H1 (cell line): ENCODE results near the gene SPG11. TPM values are rescaled to one million over a fixed set of nuclear protein-coding genes. Genes with fewer than 3 reads are reported as not detected.

ENCODE experiments used
- CTCF ChIA-PET: fragments of 300-600 bp; sonication (Branson Sonifier 250); formaldehyde crosslinking; loops from one replicate; lab custom pipeline; 2021; ENCODE audit not compliant: partially characterized antibody; lab: Charles Lee
- POLR2A ChIA-PET: fragments of 300-600 bp; sonication (Branson Sonifier 250); formaldehyde crosslinking; loops from one replicate; lab custom pipeline; 2021; ENCODE audit warnings: inconsistent platforms; ENCODE audit not compliant: partially characterized antibody; lab: Charles Lee
- DNase-seq, 2 experiments: peaks; one replicate each; pipeline versions ENCODE4 v3.0.0 to v3.0.0-alpha.2; 2010 to 2022; ENCODE audit warnings: low spot score in 2 of 2, low read depth in 1 of 2, mixed read lengths in 1 of 2
- FAIRE-seq: peaks from 2 replicates; lab custom pipeline; 2011; peaks lifted over from hg19 to GRCh38; lab: Jason Lieb, UNC
- H2AFZ ChIP-seq: 2 replicates; pipeline ENCODE4 v1.8.1; 2012; ENCODE audit warnings: low read length, inconsistent platforms
- H2AK5ac ChIP-seq: 2 replicates; pipeline ENCODE4 v1.6.1; 2013; ENCODE audit warnings: low read depth, low read length
- H2BK120ac ChIP-seq: replicated peaks from 2 replicates; pipeline ENCODE3; 2013; ENCODE audit warnings: low read depth, low read length, inconsistent platforms
- H2BK12ac ChIP-seq: 2 replicates; pipeline ENCODE4 v1.6.1; 2013; ENCODE audit warnings: low read depth, low read length
- H2BK15ac ChIP-seq: 2 replicates; pipeline ENCODE4 v1.6.1; 2013; ENCODE audit warnings: low read length
- H2BK20ac ChIP-seq: 2 replicates; pipeline ENCODE4 v1.6.1; 2013; ENCODE audit warnings: low read length
- H2BK5ac ChIP-seq: 2 replicates; pipeline ENCODE4 v1.6.1; 2013; ENCODE audit warnings: low read depth, low read length
- H3K14ac ChIP-seq: 2 replicates; pipeline ENCODE4 v1.6.1; 2013; ENCODE audit warnings: inconsistent platforms; ENCODE audit not compliant: insufficient read length
- H3K18ac ChIP-seq: 2 replicates; pipeline ENCODE4 v1.6.1; 2013; ENCODE audit warnings: low read length; ENCODE audit errors: extremely low read depth
- H3K23ac ChIP-seq: 2 replicates; pipeline ENCODE4 v1.6.1; 2013; ENCODE audit warnings: inconsistent platforms; ENCODE audit not compliant: insufficient read length
- H3K23me2 ChIP-seq: 2 replicates; pipeline ENCODE4 v1.6.1; 2013; ENCODE audit warnings: low read depth, low read length
- H3K27ac ChIP-seq: 2 replicates; pipeline ENCODE4 v1.6.1; 2011; ENCODE audit warnings: low read depth, low read length, inconsistent platforms
- H3K27me3 ChIP-seq, 4 experiments: replicated peaks in 1 of 4; 1 replicate in 1 of 4; 2 replicates in 3 of 4; pipeline versions ENCODE4 v1.6.1 to v1.8.1; 2011 to 2013; ENCODE audit warnings: low read length in 3 of 4, mild to moderate bottlenecking in 3 of 4, inconsistent platforms in 2 of 4, mixed read lengths in 2 of 4, moderate library complexity in 1 of 4; ENCODE audit not compliant: control insufficient read depth in 3 of 4, insufficient read depth in 3 of 4; ENCODE audit errors: extremely low read depth in 1 of 4
- H3K36me3 ChIP-seq, 4 experiments: 2 replicates each; pipeline versions ENCODE4 v1.6.1 to v1.8.1; 2011 to 2013; ENCODE audit warnings: mild to moderate bottlenecking in 4 of 4, low read length in 3 of 4, moderate library complexity in 2 of 4, control low read depth in 1 of 4, inconsistent platforms in 1 of 4; ENCODE audit not compliant: insufficient read depth in 4 of 4, control insufficient read depth in 2 of 4
- H3K4ac ChIP-seq: replicated peaks from 2 replicates; pipeline ENCODE3; 2013; ENCODE audit warnings: low read length, low read depth, mixed read lengths, inconsistent platforms; ENCODE audit not compliant: insufficient read length
- H3K4me1 ChIP-seq, 4 experiments: replicated peaks in 1 of 4; 1 replicate in 1 of 4; 2 replicates in 3 of 4; pipeline versions ENCODE4 v1.6.1 to v1.8.1; 2011 to 2013; ENCODE audit warnings: low read length in 3 of 4, inconsistent platforms in 2 of 4, mixed read lengths in 1 of 4; ENCODE audit not compliant: insufficient read depth in 4 of 4, control insufficient read depth in 3 of 4
- H3K4me2 ChIP-seq, 2 experiments: 2 replicates each; pipeline versions ENCODE4 v1.6.1 to v1.8.1; 2011 to 2013; ENCODE audit warnings: low read depth in 2 of 2, low read length in 2 of 2, control low read depth in 1 of 2, inconsistent platforms in 1 of 2, mild to moderate bottlenecking in 1 of 2; ENCODE audit not compliant: insufficient read depth in 1 of 2
- H3K4me3 ChIP-seq, 4 experiments: fragments of 200-600, 300-600 bp in 1 of 4; sonication (generic), shearing (Covaris generic), sonication (Bioruptor Twin) in 1 of 4; 2 replicates each; pipeline versions ENCODE4 v1.5.1 to v1.8.1; 2011 to 2016; ENCODE audit warnings: low read length in 4 of 4, low read depth in 3 of 4, control low read depth in 2 of 4, inconsistent platforms in 2 of 4, mild to moderate bottlenecking in 2 of 4, mixed read lengths in 1 of 4, moderate library complexity in 1 of 4; ENCODE audit not compliant: insufficient read depth in 2 of 4; ENCODE audit errors: extremely low read depth in 1 of 4
- H3K56ac ChIP-seq: replicated peaks from 2 replicates; pipeline ENCODE3; 2013; ENCODE audit warnings: low read depth, mild to moderate bottlenecking, mixed read lengths, low read length, inconsistent platforms; ENCODE audit not compliant: insufficient read length
- H3K79me1 ChIP-seq: 2 replicates; pipeline ENCODE4 v1.6.1; 2013; ENCODE audit warnings: low read depth, low read length, control low read depth
- H3K79me2 ChIP-seq, 2 experiments: 2 replicates each; pipeline versions ENCODE4 v1.6.1 to v1.8.1; 2012 to 2013; ENCODE audit warnings: low read length in 2 of 2, mild to moderate bottlenecking in 2 of 2, inconsistent platforms in 1 of 2; ENCODE audit not compliant: insufficient read depth in 2 of 2, control insufficient read depth in 1 of 2
- H3K9ac ChIP-seq, 4 experiments: replicated peaks in 1 of 4; 1 replicate in 1 of 4; 2 replicates in 3 of 4; pipeline versions ENCODE4 v1.6.1 to v1.8.1; 2011 to 2013; ENCODE audit warnings: low read depth in 3 of 4, low read length in 3 of 4, control low read depth in 2 of 4, mild to moderate bottlenecking in 2 of 4, moderate library complexity in 2 of 4, inconsistent platforms in 1 of 4; ENCODE audit errors: extremely low read depth in 1 of 4
- H3K9me3 ChIP-seq, 2 experiments: 2 replicates each; pipeline versions ENCODE4 v1.6.1 to v1.8.1; 2012 to 2013; ENCODE audit warnings: mild to moderate bottlenecking in 2 of 2, moderate library complexity in 2 of 2, control low read depth in 1 of 2, inconsistent platforms in 1 of 2, low read depth in 1 of 2, low read length in 1 of 2, mixed read lengths in 1 of 2; ENCODE audit not compliant: insufficient read depth in 2 of 2
- H4K20me1 ChIP-seq, 2 experiments: replicated peaks in 1 of 2; 2 replicates each; pipeline versions ENCODE3 to v1.8.1; 2011 to 2013; ENCODE audit warnings: inconsistent platforms in 2 of 2, low read length in 2 of 2, mild to moderate bottlenecking in 1 of 2; ENCODE audit not compliant: insufficient read depth in 2 of 2, control insufficient read depth in 1 of 2
- H4K5ac ChIP-seq: 2 replicates; pipeline ENCODE4 v1.6.1; 2013; ENCODE audit warnings: low read length, low read depth, mixed read lengths, inconsistent platforms; ENCODE audit not compliant: insufficient read length
- H4K8ac ChIP-seq: 2 replicates; pipeline ENCODE4 v1.8.0; 2013; ENCODE audit warnings: mild to moderate bottlenecking, moderate library complexity, low read length, inconsistent platforms; ENCODE audit not compliant: insufficient read depth; ENCODE audit errors: extremely low read depth
- H4K91ac ChIP-seq: replicated peaks from 2 replicates; pipeline ENCODE3; 2013; ENCODE audit warnings: low read length, mixed read lengths, inconsistent platforms; ENCODE audit not compliant: insufficient read length
- CEBPB ChIP-seq: IDR thresholded peaks from 2 replicates; pipeline ENCODE4 v1.6.1; 2012; ENCODE audit warnings: low read depth, low read length
- CTBP2 ChIP-seq: IDR thresholded peaks from 2 replicates; pipeline ENCODE4 v1.7.0; 2011; ENCODE audit warnings: borderline replicate concordance, mild to moderate bottlenecking, moderate library complexity, mixed read lengths, low read length; ENCODE audit not compliant: insufficient read depth, insufficient read length
- FOSL1 ChIP-seq: IDR thresholded peaks from 2 replicates; pipeline ENCODE4 v1.6.1; 2011; ENCODE audit warnings: mild to moderate bottlenecking, low read depth, low read length, moderate library complexity; ENCODE audit not compliant: insufficient read depth
- JUND ChIP-seq: IDR thresholded peaks from 2 replicates; pipeline ENCODE4 v1.6.1; 2011; ENCODE audit warnings: mild to moderate bottlenecking, improper control_type of control experiment, low read length
- KDM5A ChIP-seq: fragments of 200-600 bp; IDR thresholded peaks from 2 replicates; pipeline ENCODE4 v1.7.1; 2012; ENCODE audit warnings: mild to moderate bottlenecking, low read length, inconsistent platforms, mixed read lengths
- TEAD4 ChIP-seq: IDR thresholded peaks from 2 replicates; pipeline ENCODE4 v1.6.1; 2012; ENCODE audit warnings: low read depth, low read length, inconsistent platforms, mixed read lengths
- YY1 ChIP-seq: IDR thresholded peaks from 2 replicates; pipeline ENCODE4 v1.6.1; 2011; ENCODE audit warnings: low read depth, mild to moderate bottlenecking, low read length
- WGBS, 2 experiments: shearing (Covaris generic) in 1 of 2; methylation state at CpG; one replicate each; pipeline versions ENCODE4 v1.1.6 to v1.1.7; 2013 to 2015; ENCODE audit warnings: low lambda C conversion rate in 2 of 2, mixed read lengths in 2 of 2, inconsistent platforms in 1 of 2, low coverage in 1 of 2, missing lambda C conversion rate in 1 of 2; ENCODE audit not compliant: insufficient replicate concordance in 2 of 2, insufficient coverage in 1 of 2, insufficient read length in 1 of 2; ENCODE audit errors: extremely low coverage in 1 of 2, missing lambda C conversion rate in 1 of 2; 5-methylcytosine and 5-hydroxymethylcytosine counted together
- polyA plus RNA-seq, 7 experiments: library from polyadenylated mRNA; depleted of rRNA in 3 of 7; stranded (reverse) in 5 of 7; unstranded in 2 of 7; fragments of >200 nt in 5 of 7; fragments of 200-250 nt in 2 of 7; gene quantifications; 1 replicate in 5 of 7; 2 replicates in 1 of 7; 4 replicates in 1 of 7; pipeline versions ENCODE4 v1.2.1 to v1.2.3, GENCODE V29; 2011 to 2013; ENCODE audit warnings: missing spikeins in 2 of 7, mixed read lengths in 2 of 7
- total RNA-seq: library from RNA; stranded (reverse); fragmentation: NEBNext Ultra II Directional; extraction: Animal tissue kit (Norgen Biotek cat#: 25700); gene quantifications from 2 replicates; pipeline ENCODE4 v1.2.1, GENCODE V29; 2021

Gene SPG11
- total and polyA plus RNA-seq, 2 of the 8 experiments (the other 6 are each of a cell fraction or from before 2014, with no cell fraction given): 37.1 to 38.6 TPM

GRCh38 chr15:44585633-44586032, 77.8 kb downstream of the SPG11 start:
- Histone ChIP-seq H3K4ac (no peak overlapping the region), H2BK12ac (no peak overlapping the region), H4K20me1 (no peaks in the 10 kb centered on the region), H3K79me1 (no peaks in the 10 kb centered on the region), H3K79me2 (no peaks in the 10 kb centered on the region), H2BK15ac (no peak overlapping the region), H3K4me2 (no peak overlapping the region), H3K56ac (no peak overlapping the region), H4K91ac (no peak overlapping the region), H3K9me3 (no peaks in the 10 kb centered on the region), H3K36me3 (peaks cover 9 to 44% (median 34%) of the 10 kb centered on the region in 4 experiments), H4K8ac (no peak overlapping the region), H2AK5ac (no peak overlapping the region), H3K27ac (no peak overlapping the region), H3K4me1 (no peaks in the 10 kb centered on the region), H2BK5ac (no peak overlapping the region), H2BK20ac (no peak overlapping the region), H2AFZ (no peak overlapping the region), H3K14ac (no peak overlapping the region), H3K23ac (no peak overlapping the region), H3K9ac (no peak overlapping the region), H3K23me2 (no peaks in the 10 kb centered on the region), H2BK120ac (no peak overlapping the region), H4K5ac (no peak overlapping the region), H3K27me3 (no peaks in the 10 kb centered on the region), H3K4me3 (no peak overlapping the region), H3K18ac (no peak overlapping the region)
- FAIRE-seq: no peak
- DNase-seq: no peak
- 97% methylated on average over 2 of the region's 2 CpGs; no CpG with 5 or more reads in 1 of the 2 experiments for WGBS, 2 experiments
- ChIA-PET POLR2A (interaction anchor here (0.5 to 0.6 kb wide), 2 partner anchors 11 to 1517 kb away, joined by 3 read pairs; no protein-coding TSS in a partner anchor), CTCF (interaction anchor here (1.0 kb wide), 1 partner anchor 10 kb away, joined by 3 read pairs; no protein-coding TSS in a partner anchor)
- TF ChIP-seq CEBPB (no peak), FOSL1 (no peak), JUND (no peak), TEAD4 (no peak), YY1 (no peak), KDM5A (no peak), CTBP2 (no peak)
